AG09309 (cell line): ENCODE measurements around the gene PXDC1.

Experiments used
- DNase-seq: peaks from one replicate; pipeline ENCODE4 v3.0.0-alpha.2; 2010; ENCODE audit warnings: low read depth
- H3K4me3 ChIP-seq: 2 replicates; pipeline ENCODE4 v1.5.1; 2011; ENCODE audit warnings: mild to moderate bottlenecking, low read depth, low read length, moderate library complexity; ENCODE audit not compliant: control insufficient read depth
- CTCF ChIP-seq: IDR thresholded peaks from 2 replicates; pipeline ENCODE4 v1.5.1; 2011; ENCODE audit warnings: mild to moderate bottlenecking, low read depth, low read length, inconsistent platforms; ENCODE audit not compliant: insufficient read depth, control insufficient read depth; ENCODE audit errors: missing control alignments

The PXDC1 gene

GRCh38 chr6:3766214-3766613 lies 14.7 kb upstream of the PXDC1 start:
- TF ChIP-seq CTCF = no peak
- H3K4me3 ChIP-seq = no peak overlapping the region
- DNase-seq = no peak

- no peak for TF ChIP-seq CTCF
- no peak for DNase-seq
- H3K4me3 ChIP-seq = no peak overlapping the region
Observed at GRCh38 chr6:3765415-3765814, 13.9 kb upstream of the PXDC1 start.

GRCh38 chr6:3764516-3765335 lies 13.2 kb upstream of the PXDC1 start:
- no peak overlapping the region for H3K4me3 ChIP-seq
- TF ChIP-seq CTCF = no peak
- no peak for DNase-seq

- H3K4me3 ChIP-seq = no peak overlapping the region
- no peak for TF ChIP-seq CTCF
- DNase-seq = no peak
Observed at GRCh38 chr6:3762852-3763251, 11.3 kb upstream of the PXDC1 start.

- no peak for TF ChIP-seq CTCF
- no peak overlapping the region for H3K4me3 ChIP-seq
- no peak for DNase-seq
Observed at GRCh38 chr6:3762359-3762758, 10.8 kb upstream of the PXDC1 start.

GRCh38 chr6:3761989-3762270 lies 10.4 kb upstream of the PXDC1 start:
- H3K4me3 ChIP-seq = no peak overlapping the region
- no peak for TF ChIP-seq CTCF
- no peak for DNase-seq
